ENCODE data around the gene NUP133. TPM values are rescaled to one million over a fixed set of nuclear protein-coding genes. Genes with fewer than 3 reads are reported as not detected.

Gene NUP133
- total RNA-seq (10 to 100 TPM; 24.3 to 45.8 (median 40.4) TPM), polyA plus RNA-seq (10 to 100 TPM; 19.4 to 19.7 TPM), total RNA-seq (68.2 reads per million, percentile 77 among the genes with 10 or more reads in this experiment)

GRCh38 chr1:229507951-229508822, at the start of gene NUP133:
Gene NUP133 (minus strand): TSS chr1:229508341. CDS start chr1:229508249, 92 bp downstream.
- H3K36me3 ChIP-seq (ENCODE audit: control insufficient read depth in 2 of 3, insufficient read depth in 3 of 3, low read length in 3 of 3): peaks cover 0 to 11% (median 7%) of the 10 kb centered on the region in 3 experiments
- H3K27me3 ChIP-seq (ENCODE audit: control insufficient read depth in 2 of 2, insufficient read depth in 2 of 2, low read length in 2 of 2): no peaks in the 10 kb centered on the region
- no peaks in the 10 kb centered on the region for H3K9me3 ChIP-seq (ENCODE audit: control insufficient read depth in 2 of 3, low read length in 3 of 3)
- POLR2A ChIA-PET: interaction anchor here (0.6 to 3.8 kb wide), 13 partner anchors 13 to 559 kb away, joined by 3 to 17 read pairs (median 4); partner anchors contain the start of genes ABCB10, CCSAP and GALNT2
- DNase-seq (peak; percentile 93 to 97 (median 97)), ATAC-seq (peak; percentile 98)
- H3K27me3 Mint-ChIP-seq: peaks cover 0 to 5% (median 2%) of the 10 kb centered on the region in 5 donors
- CTCF ChIA-PET: interaction anchor here (0.6 to 1.8 kb wide), 5 partner anchors 24 to 854 kb away, joined by 3 to 7 read pairs (median 3); no protein-coding TSS in a partner anchor
- peak within 1 kb of the TSS; percentile 91 for H3K4me3 ChIP-seq (ENCODE audit: low read length)
- H3K9me3 Mint-ChIP-seq: peaks cover 0 to 4% (median 0%) of the 10 kb centered on the region in 11 donors
- peak within 1 kb of the TSS; percentile 90 to 98 (median 92) for H3K4me3 Mint-ChIP-seq
- peak within 1 kb of the TSS; percentile 95 to 99 (median 99) for H3K27ac Mint-ChIP-seq
- peak within 1 kb of the TSS; percentile 95 for H3K27ac ChIP-seq (ENCODE audit: low read depth, low read length)
- peaks cover 4 to 13% of the 10 kb centered on the region in 2 donors for H3K4me1 ChIP-seq (ENCODE audit: control insufficient read depth in 2 of 2, insufficient read depth in 2 of 2, low read length in 2 of 2)
- peaks cover 10 to 47% (median 38%) of the 10 kb centered on the region in 7 donors for H3K4me1 Mint-ChIP-seq
- H3K36me3 Mint-ChIP-seq: peaks cover 0 to 4% (median 4%) of the 10 kb centered on the region in 5 donors
- intact Hi-C loops (cut with micrococcal nuclease): loop anchor here (1.0 to 10.0 kb wide), 14 partner anchors 49 to 1469 kb away; partner anchors contain the start of genes GALNT2 (in 2 of the 2), RAB4A (in 2 of the 2), TAF5L (in 2 of the 2) and URB2 (in 2 of the 2)

- peaks cover 0 to 4% (median 0%) of the 10 kb centered on the region in 5 donors for H3K36me3 Mint-ChIP-seq
- CTCF ChIA-PET: interaction anchor here (0.7 to 1.1 kb wide), 3 partner anchors 301 to 1366 kb away, joined by 3 to 6 read pairs (median 3); no protein-coding TSS in a partner anchor
- no peaks in the 10 kb centered on the region for H3K36me3 ChIP-seq (ENCODE audit: control insufficient read depth in 2 of 3, insufficient read depth in 3 of 3, low read length in 3 of 3)
- H3K9me3 ChIP-seq (ENCODE audit: control insufficient read depth in 2 of 3, low read length in 3 of 3): no peaks in the 10 kb centered on the region
- peak overlapping the region; percentile 64 to 91 (median 78) for H3K27ac Mint-ChIP-seq
- H3K4me1 Mint-ChIP-seq: peaks cover 42 to 59% (median 53%) of the 10 kb centered on the region in 7 donors
- H3K4me3 ChIP-seq (ENCODE audit: low read length): peak overlapping the region; percentile 61
- POLR2A ChIA-PET: interaction anchor here (0.7 to 2.5 kb wide), 4 partner anchors 9 to 68 kb away, joined by 3 to 49 read pairs (median 3); partner anchors contain the start of genes TAF5L and URB2
- H3K4me3 Mint-ChIP-seq: peak overlapping the region; percentile 83 to 92 (median 88)
- no peaks in the 10 kb centered on the region for H3K27me3 Mint-ChIP-seq
- H3K27me3 ChIP-seq (ENCODE audit: control insufficient read depth in 2 of 2, insufficient read depth in 2 of 2, low read length in 2 of 2): no peaks in the 10 kb centered on the region
- H3K27ac ChIP-seq (ENCODE audit: low read depth, low read length): peak overlapping the region; percentile 65
- no peak for ATAC-seq
- DNase-seq: peak in 5 of 9 donors; percentile 19 to 34 (median 24)
- no peaks in the 10 kb centered on the region for H3K9me3 Mint-ChIP-seq
- H3K4me1 ChIP-seq (ENCODE audit: control insufficient read depth in 2 of 2, insufficient read depth in 2 of 2, low read length in 2 of 2): peaks cover 15 to 16% of the 10 kb centered on the region in 2 donors
- intact Hi-C loops (cut with micrococcal nuclease): loop anchor here in 1 of 2 donors (1.0 to 5.0 kb wide), 2 partner anchors 49 to 510 kb away; partner anchors contain the start of genes GALNT2 and NUP133
Observed at GRCh38 chr1:229557200-229557850, 49.2 kb upstream of the NUP133 start.

- intact Hi-C loops (cut with micrococcal nuclease): loop anchor here in 1 of 2 donors (5.0 kb wide), 1 partner anchor 512 kb away; the partner anchor contains the start of gene GALNT2
Observed at GRCh38 chr1:229554886-229555621, 46.9 kb upstream of the NUP133 start.

GRCh38 chr1:229553621-229554130, 45.5 kb upstream of the NUP133 start:
- Mint-ChIP-seq H3K9me3 (no peaks in the 10 kb centered on the region), H3K4me3 (peak overlapping the region in 1 of 10 donors; percentile 23), H3K27ac (peak overlapping the region in 3 of 9 donors; percentile 9 to 73 (median 56)), H3K36me3 (peaks cover 0 to 9% (median 6%) of the 10 kb centered on the region in 5 donors), H3K4me1 (peaks cover 39 to 69% (median 58%) of the 10 kb centered on the region in 7 donors), H3K27me3 (no peaks in the 10 kb centered on the region)
- Histone ChIP-seq H3K27ac (ENCODE audit: low read depth, low read length) (no peak overlapping the region), H3K4me1 (ENCODE audit: control insufficient read depth in 2 of 2, insufficient read depth in 2 of 2, low read length in 2 of 2) (peaks cover 11% of the 10 kb centered on the region in 2 donors), H3K27me3 (ENCODE audit: control insufficient read depth in 2 of 2, insufficient read depth in 2 of 2, low read length in 2 of 2) (no peaks in the 10 kb centered on the region), H3K9me3 (ENCODE audit: control insufficient read depth in 2 of 3, low read length in 3 of 3) (no peaks in the 10 kb centered on the region), H3K4me3 (ENCODE audit: low read length) (no peak overlapping the region), H3K36me3 (ENCODE audit: control insufficient read depth in 2 of 3, insufficient read depth in 3 of 3, low read length in 3 of 3) (no peaks in the 10 kb centered on the region)
- no peak for ATAC-seq
- intact Hi-C loops (cut with micrococcal nuclease): no loop called here
- POLR2A ChIA-PET: interaction anchor here (0.6 kb wide), 1 partner anchor 70 kb away, joined by 5 read pairs; no protein-coding TSS in a partner anchor
- DNase-seq: no peak
- CTCF ChIA-PET: no interaction called here

More at GRCh38 chr1:229554886-229555621, 46.9 kb upstream of the NUP133 start:
- ATAC-seq: no peak
- H3K27me3 Mint-ChIP-seq: no peaks in the 10 kb centered on the region
- Histone ChIP-seq H3K27ac (ENCODE audit: low read depth, low read length) (no peak overlapping the region), H3K4me3 (ENCODE audit: low read length) (no peak overlapping the region), H3K9me3 (ENCODE audit: control insufficient read depth in 2 of 3, low read length in 3 of 3) (no peaks in the 10 kb centered on the region), H3K4me1 (ENCODE audit: control insufficient read depth in 2 of 2, insufficient read depth in 2 of 2, low read length in 2 of 2) (peaks cover 15 to 16% of the 10 kb centered on the region in 2 donors), H3K36me3 (ENCODE audit: control insufficient read depth in 2 of 3, insufficient read depth in 3 of 3, low read length in 3 of 3) (no peaks in the 10 kb centered on the region), H3K27me3 (ENCODE audit: control insufficient read depth in 2 of 2, insufficient read depth in 2 of 2, low read length in 2 of 2) (no peaks in the 10 kb centered on the region)
- no peaks in the 10 kb centered on the region for H3K9me3 Mint-ChIP-seq
- peaks cover 0 to 4% (median 0%) of the 10 kb centered on the region in 5 donors for H3K36me3 Mint-ChIP-seq
- ChIA-PET POLR2A (interaction anchor here (1.2 kb wide), 1 partner anchor 46 kb away, joined by 3 read pairs; no protein-coding TSS in a partner anchor), CTCF (no interaction called here)
- DNase-seq: no peak
- H3K4me1 Mint-ChIP-seq: peaks cover 48 to 71% (median 60%) of the 10 kb centered on the region in 7 donors
- H3K4me3 Mint-ChIP-seq: peak overlapping the region in 2 of 10 donors; percentile 9 to 28
- H3K27ac Mint-ChIP-seq: peak overlapping the region in 4 of 9 donors; percentile 15 to 54 (median 38)

GRCh38 chr1:229552732-229553131, 44.6 kb upstream of the NUP133 start:
- DNase-seq (no peak), ATAC-seq (no peak)
- H3K27ac ChIP-seq (ENCODE audit: low read depth, low read length): no peak overlapping the region
- Mint-ChIP-seq H3K27ac (peak overlapping the region in 3 of 9 donors; percentile 33 to 67 (median 56)), H3K27me3 (no peaks in the 10 kb centered on the region), H3K4me1 (peaks cover 38 to 69% (median 58%) of the 10 kb centered on the region in 7 donors), H3K36me3 (peaks cover 0 to 10% (median 6%) of the 10 kb centered on the region in 5 donors), H3K9me3 (no peaks in the 10 kb centered on the region), H3K4me3 (no peak overlapping the region)
- no peaks in the 10 kb centered on the region for H3K9me3 ChIP-seq (ENCODE audit: control insufficient read depth in 2 of 3, low read length in 3 of 3)
- H3K4me1 ChIP-seq (ENCODE audit: control insufficient read depth in 2 of 2, insufficient read depth in 2 of 2, low read length in 2 of 2): peaks cover 11% of the 10 kb centered on the region in 2 donors
- no peak overlapping the region for H3K4me3 ChIP-seq (ENCODE audit: low read length)
- intact Hi-C loops (cut with micrococcal nuclease): no loop called here
- ChIA-PET CTCF (no interaction called here), POLR2A (interaction anchor here (0.6 kb wide), 1 partner anchor 71 kb away, joined by 5 read pairs; no protein-coding TSS in a partner anchor)
- no peaks in the 10 kb centered on the region for H3K27me3 ChIP-seq (ENCODE audit: control insufficient read depth in 2 of 2, insufficient read depth in 2 of 2, low read length in 2 of 2)
- H3K36me3 ChIP-seq (ENCODE audit: control insufficient read depth in 2 of 3, insufficient read depth in 3 of 3, low read length in 3 of 3): peaks cover 0 to 4% (median 0%) of the 10 kb centered on the region in 3 experiments
